GM12875 (cell line): Measurements from ENCODE around the gene DHX30.
A peak's percentile ranks its signal among the peaks of the same experiment; 100 is the strongest.

ENCODE experiments used
- H3K4me3 ChIP-seq: one replicate; pipeline ENCODE4 v1.5.1; 2011; ENCODE audit warnings: low read depth, low read length, control low read depth
- TF ChIP-seq, protein P1 (sequence below): IDR thresholded peaks from 2 replicates; pipeline ENCODE4 v1.5.1; 2011; ENCODE audit warnings: low read depth, mild to moderate bottlenecking, control low read depth, inconsistent platforms, low read length, moderate library complexity, borderline replicate concordance; ENCODE audit not compliant: insufficient read depth

Gene DHX30

GRCh38 chr3:47772047-47772446 is 30.9 kb upstream of the DHX30 start:
- TF ChIP-seq, protein P1, sequence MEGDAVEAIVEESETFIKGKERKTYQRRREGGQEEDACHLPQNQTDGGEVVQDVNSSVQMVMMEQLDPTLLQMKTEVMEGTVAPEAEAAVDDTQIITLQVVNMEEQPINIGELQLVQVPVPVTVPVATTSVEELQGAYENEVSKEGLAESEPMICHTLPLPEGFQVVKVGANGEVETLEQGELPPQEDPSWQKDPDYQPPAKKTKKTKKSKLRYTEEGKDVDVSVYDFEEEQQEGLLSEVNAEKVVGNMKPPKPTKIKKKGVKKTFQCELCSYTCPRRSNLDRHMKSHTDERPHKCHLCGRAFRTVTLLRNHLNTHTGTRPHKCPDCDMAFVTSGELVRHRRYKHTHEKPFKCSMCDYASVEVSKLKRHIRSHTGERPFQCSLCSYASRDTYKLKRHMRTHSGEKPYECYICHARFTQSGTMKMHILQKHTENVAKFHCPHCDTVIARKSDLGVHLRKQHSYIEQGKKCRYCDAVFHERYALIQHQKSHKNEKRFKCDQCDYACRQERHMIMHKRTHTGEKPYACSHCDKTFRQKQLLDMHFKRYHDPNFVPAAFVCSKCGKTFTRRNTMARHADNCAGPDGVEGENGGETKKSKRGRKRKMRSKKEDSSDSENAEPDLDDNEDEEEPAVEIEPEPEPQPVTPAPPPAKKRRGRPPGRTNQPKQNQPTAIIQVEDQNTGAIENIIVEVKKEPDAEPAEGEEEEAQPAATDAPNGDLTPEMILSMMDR: no peak
- no peak overlapping the region for H3K4me3 ChIP-seq

DNA sequence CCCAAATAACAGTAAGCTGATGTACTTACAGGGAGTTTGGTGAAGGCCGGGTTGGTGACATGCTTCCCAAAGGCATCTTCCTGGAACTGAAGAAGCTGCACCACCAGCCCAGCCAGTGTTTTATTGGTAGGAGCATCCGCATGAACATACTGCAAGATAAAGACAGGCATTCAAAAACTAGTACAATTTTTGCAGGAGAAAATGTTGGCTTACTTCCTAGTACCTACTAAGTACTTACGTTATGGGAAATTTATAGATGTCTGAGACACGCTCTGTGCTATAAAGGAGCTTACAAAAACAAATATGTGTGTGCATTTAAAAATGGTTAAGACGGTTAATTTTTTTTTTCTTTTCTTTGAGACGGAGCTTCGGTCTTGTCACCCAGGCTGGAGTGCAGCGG is 30.1 kb upstream of the DHX30 start:
- no peak overlapping the region for H3K4me3 ChIP-seq
- TF ChIP-seq, protein P1: no peak

DNA sequence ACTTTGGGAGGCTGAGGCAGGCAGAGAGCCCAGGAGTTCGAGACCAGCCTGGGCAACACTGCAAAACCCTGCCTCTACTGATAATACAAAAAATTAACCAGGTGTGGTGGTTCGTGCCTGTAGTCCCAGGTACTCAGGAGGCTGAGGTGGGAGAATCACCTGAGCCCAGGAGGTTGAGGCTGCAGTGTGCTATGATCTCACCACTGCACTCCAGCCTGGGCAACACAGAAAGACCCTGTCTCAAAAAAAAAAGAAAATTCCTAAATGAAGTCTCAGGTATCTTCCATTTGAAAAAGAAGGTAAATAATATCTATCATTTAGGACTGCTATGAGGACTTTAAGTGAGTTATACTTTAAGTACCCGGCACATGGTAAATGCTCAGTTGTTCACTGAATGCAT is 24.2 kb upstream of the DHX30 start:
- TF ChIP-seq, protein P1: no peak
- peak overlapping the region; percentile 77 for H3K4me3 ChIP-seq

DNA sequence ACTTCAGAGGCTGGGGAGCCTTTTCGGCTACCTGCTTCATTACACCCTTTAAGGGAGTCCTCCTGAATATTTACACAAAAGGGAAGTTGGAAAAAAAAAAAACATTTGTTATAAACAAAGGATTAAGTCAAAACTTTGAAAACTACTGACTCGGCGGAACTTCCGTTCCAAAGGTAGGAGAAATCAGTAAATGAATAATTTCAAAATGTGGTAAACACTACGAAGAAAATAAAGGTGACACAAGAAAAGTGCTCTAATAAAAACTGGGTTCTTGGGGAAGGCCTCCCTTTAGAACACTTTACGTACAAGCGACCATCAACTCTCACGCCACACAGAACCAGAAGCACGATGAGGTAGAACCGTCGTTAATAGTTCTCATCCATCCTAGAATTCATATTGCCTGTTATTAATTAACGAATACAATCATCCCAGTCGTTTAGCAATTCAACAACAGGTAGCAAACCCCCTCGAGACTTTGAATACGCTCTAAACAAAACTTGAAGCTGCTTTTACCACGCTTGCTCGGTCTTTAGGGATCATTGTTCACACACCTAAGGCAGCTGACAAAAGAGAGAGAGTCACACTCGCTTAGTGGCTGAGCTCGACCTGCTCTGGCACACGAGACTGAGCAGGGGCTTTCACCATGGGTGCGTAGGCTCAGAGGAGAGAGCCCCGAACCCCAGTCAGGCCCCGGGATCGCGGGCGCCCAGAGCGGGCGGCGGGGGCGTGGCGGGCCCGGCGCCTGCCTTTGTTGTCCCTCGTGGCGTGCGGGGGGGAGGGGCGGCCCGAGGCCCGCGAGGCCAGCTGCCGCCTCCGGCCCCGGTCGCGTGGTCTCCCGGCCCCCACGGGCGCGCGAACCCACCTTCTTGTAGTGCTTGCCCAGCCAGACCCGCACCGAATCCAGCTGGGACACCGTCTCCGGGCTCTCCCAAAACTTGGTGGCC is 21.9 kb upstream of the DHX30 start:
- TF ChIP-seq, protein P1: no peak
- peak overlapping the region; percentile 77 for H3K4me3 ChIP-seq

DNA sequence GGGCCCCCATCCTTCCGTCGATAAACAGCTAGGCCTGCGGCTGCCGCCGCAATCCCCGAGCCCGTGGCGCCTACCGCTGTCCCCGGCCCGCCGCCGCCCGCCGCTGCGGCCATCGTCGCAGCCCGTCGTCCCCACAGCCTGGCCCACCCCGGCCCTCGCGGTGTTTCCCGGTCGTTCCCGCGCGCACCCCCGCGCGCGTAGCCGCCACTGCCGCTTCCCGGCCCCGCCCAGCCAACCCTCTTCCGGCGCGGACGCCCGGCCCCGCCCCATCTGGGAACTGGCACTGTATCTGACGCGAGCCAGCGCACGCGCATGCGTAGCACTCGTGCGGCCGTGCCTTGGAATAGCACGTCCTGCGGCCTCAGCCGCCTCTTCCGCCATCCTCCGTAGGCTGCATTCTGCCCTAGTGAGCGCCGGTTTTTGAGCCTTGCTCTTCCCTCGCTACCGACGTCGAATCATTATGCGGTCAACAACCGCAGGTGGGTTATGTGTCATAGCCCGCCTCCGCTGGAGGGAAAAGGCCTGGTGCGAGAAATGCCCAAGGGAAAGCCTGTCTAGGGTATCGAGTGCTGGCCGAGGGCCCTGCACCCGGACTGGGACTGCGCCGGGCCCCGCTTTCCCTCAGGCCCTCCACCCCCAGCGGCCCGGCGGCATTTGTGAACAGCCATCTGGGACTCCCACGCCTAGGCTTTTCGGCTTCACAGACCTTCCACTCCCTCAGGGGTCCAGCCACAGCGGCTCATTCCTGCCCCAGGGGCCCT is 21.1 kb upstream of the DHX30 start, which contains the start of gene SMARCC1:
SMARCC1 (minus strand) TSS at position 209 of the 761 bp plus-strand sequence; CDS start at position 113, 96 bp downstream.
- peak within 1 kb of the TSS; percentile 77 for H3K4me3 ChIP-seq
- TF ChIP-seq, protein P1: no peak

GRCh38 chr3:47782446-47783308 is 20.3 kb upstream of the DHX30 start:
- TF ChIP-seq, protein P1: no peak
- H3K4me3 ChIP-seq: peak overlapping the region; percentile 77
